Karpas-422 (cell line): ENCODE measurements around the gene CSTPP1. TPM values are rescaled to one million over a fixed set of nuclear protein-coding genes. Genes with fewer than 3 reads are reported as not detected.
"Not testable (repeated sequence)": the region's sequence is repeated elsewhere in the genome, so short reads cannot be mapped to it uniquely, and the experiment has no call there.

ENCODE experiments used
- DNase-seq: peaks from one replicate; pipeline ENCODE4 v3.0.0-alpha.2; 2015
- H2AFZ ChIP-seq: fragments of 200-600 bp; sonication (generic); 2 replicates; pipeline ENCODE4 v1.6.1; 2014; ENCODE audit warnings: antibody characterized with exemption, low read length, mixed read lengths
- H3K27ac ChIP-seq: fragments of 200-600 bp; sonication (generic); 2 replicates; pipeline ENCODE4 v1.5.1; 2014; ENCODE audit warnings: mild to moderate bottlenecking, low read length, moderate library complexity
- H3K27me3 ChIP-seq: fragments of 200-600 bp; sonication (generic); 2 replicates; pipeline ENCODE4 v1.6.1; 2014; ENCODE audit warnings: low read length, mixed read lengths
- H3K36me3 ChIP-seq: fragments of 200-600 bp; sonication (generic); 2 replicates; pipeline ENCODE4 v1.6.1; 2014; ENCODE audit warnings: low read length, mixed read lengths; ENCODE audit not compliant: insufficient read depth
- H3K4me1 ChIP-seq: fragments of 200-600 bp; sonication (generic); 2 replicates; pipeline ENCODE4 v1.6.1; 2014; ENCODE audit warnings: mild to moderate bottlenecking, low read length, mixed read lengths
- H3K4me2 ChIP-seq: fragments of 200-600 bp; sonication (generic); 2 replicates; pipeline ENCODE4 v1.6.1; 2014; ENCODE audit warnings: low read length, low read depth, mild to moderate bottlenecking; ENCODE audit not compliant: poor library complexity, severe bottlenecking
- H3K4me3 ChIP-seq: fragments of 200-600 bp; sonication (generic); 2 replicates; pipeline ENCODE4 v1.5.1; 2014; ENCODE audit warnings: mild to moderate bottlenecking, antibody characterized with exemption, low read length, mixed read lengths
- H3K79me2 ChIP-seq: fragments of 200-600 bp; sonication (generic); 2 replicates; pipeline ENCODE4 v1.6.1; 2014; ENCODE audit warnings: mild to moderate bottlenecking, low read length, mixed read lengths
- H3K9ac ChIP-seq: fragments of 200-600 bp; sonication (generic); 2 replicates; pipeline ENCODE4 v1.6.0; 2014; ENCODE audit warnings: low read length
- H3K9me2 ChIP-seq: fragments of 200-600 bp; sonication (generic), shearing (Covaris generic); replicated peaks from 2 replicates; pipeline ENCODE4 v1.6.0; 2014; ENCODE audit warnings: mild to moderate bottlenecking, low read length, moderate library complexity; ENCODE audit not compliant: insufficient read depth
- H3K9me3 ChIP-seq: fragments of 300-700, 200-600 bp; sonication (generic); 2 replicates; pipeline ENCODE4 v1.6.1; 2014; ENCODE audit warnings: low read length, mixed read lengths
- H4K20me1 ChIP-seq: fragments of 200-600 bp; sonication (generic); 2 replicates; pipeline ENCODE4 v1.6.1; 2014; ENCODE audit warnings: mild to moderate bottlenecking, antibody characterized with exemption, low read length, low read depth; ENCODE audit not compliant: insufficient read depth
- total RNA-seq: library from RNA; depleted of rRNA; stranded (reverse); fragments of >200 nt; shearing (Covaris generic); gene quantifications from 2 replicates; pipeline ENCODE4 v1.2.3, GENCODE V29; 2014; ENCODE audit warnings: low replicate concordance

CSTPP1 gene
- total RNA-seq, 1 experiment from 2014 or later: 78.4 TPM

DNA sequence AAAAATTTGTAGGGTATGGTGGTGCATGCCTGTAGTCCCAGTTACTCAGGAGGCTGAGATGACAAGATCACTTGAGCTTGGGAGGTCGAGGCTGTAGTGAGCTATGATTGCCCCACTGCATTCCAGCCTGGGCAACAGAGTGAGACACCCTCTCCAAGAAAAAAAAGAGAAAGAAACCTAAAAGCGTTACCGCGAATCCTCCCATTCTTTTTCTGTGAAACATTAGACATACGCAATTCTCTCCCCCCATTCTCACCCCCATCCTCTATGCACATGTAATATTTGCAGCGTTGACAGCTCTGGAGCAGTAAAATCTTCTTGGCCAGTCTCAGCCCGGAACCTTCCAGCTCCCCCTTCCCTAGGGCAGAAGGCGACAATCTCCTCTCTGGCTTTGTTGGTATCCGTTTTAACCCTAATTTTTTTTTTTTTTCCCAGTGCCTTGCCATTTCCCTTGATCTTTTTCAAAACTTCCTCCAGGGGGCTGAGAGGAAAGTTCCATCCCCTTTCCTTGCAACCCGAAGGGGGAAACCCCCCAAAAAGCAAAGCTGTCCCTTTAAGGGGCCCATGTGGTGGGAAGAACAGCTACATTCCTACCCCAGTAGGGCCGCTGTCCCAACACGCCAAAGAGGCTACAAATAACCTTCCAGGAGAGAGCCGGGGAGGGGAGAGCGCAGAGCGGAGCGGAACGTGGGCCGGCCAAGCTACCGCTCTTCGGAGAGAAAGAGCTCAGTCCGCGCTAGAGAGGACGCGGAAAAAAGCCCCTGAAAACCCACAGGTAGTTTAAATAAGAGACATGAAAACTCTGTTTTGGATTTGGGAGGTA is 20.1 kb upstream of the CSTPP1 start:
- no peak overlapping the region for H3K27ac ChIP-seq
- peaks cover 59% of the 10 kb centered on the region for H3K4me1 ChIP-seq
- peak overlapping the region; percentile 68 for H3K4me3 ChIP-seq
- peak overlapping the region; percentile 46; the same call in 1 of the 2 replicates for H2AFZ ChIP-seq
- no peaks in the 10 kb centered on the region for H3K36me3 ChIP-seq
- no peaks in the 10 kb centered on the region for H3K9me2 ChIP-seq
- no peaks in the 10 kb centered on the region for H3K27me3 ChIP-seq
- no peaks in the 10 kb centered on the region for H3K79me2 ChIP-seq
- no peak for DNase-seq
- H3K9ac ChIP-seq: peak overlapping the region; percentile 21; the same call in 1 of the 2 replicates
- H4K20me1 ChIP-seq: 0 out of 2 replicates have a peak, but pooled peaks cover 3% of the 10 kb centered on the region
- H3K9me3 ChIP-seq: no peaks in the 10 kb centered on the region
- peak overlapping the region; percentile 53 for H3K4me2 ChIP-seq

DNA sequence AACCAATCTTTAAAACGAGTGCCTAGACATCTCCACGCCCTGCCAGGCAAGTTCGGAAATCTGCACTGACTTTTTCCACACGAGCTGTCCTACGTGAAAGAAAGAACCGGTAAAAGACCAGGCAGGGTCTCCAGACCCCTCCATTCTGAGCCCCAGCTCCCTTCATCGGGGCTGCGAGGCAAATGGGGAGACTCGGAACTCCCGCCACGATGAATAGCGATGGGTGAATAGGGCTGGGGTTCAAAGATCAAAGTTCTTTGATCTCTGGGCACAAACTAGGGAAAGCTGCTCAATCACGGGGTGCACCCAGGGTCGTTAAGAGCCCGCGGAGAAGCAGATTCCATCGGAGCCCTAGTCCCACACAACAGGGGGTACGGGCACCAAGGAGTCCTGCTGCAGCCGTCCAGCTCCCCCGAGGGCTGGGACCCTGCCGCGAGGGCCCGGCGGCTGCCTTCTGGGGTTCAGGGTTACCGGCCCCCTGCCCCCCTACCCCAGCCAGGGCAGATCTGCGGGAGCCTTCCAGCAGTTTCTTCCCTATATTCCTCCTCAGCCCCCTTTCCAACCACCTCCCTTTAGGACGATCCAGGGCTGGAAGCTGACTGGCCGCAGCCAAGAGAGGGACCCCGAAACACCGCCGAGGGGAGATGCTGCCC is 19.3 kb upstream of the CSTPP1 start:
- peak overlapping the region; percentile 68 for H3K4me3 ChIP-seq
- peak overlapping the region; percentile 53 for H3K4me2 ChIP-seq
- DNase-seq: no peak
- no peaks in the 10 kb centered on the region for H3K27me3 ChIP-seq
- H2AFZ ChIP-seq: 0 out of 2 replicates have a peak overlapping the region, but pooled peaks have one; percentile 46
- H3K4me1 ChIP-seq: peaks cover 59% of the 10 kb centered on the region
- H3K9me2 ChIP-seq: no peaks in the 10 kb centered on the region
- H3K9ac ChIP-seq: peak overlapping the region; percentile 21; the same call in 1 of the 2 replicates
- no peaks in the 10 kb centered on the region for H3K9me3 ChIP-seq
- H3K36me3 ChIP-seq: no peaks in the 10 kb centered on the region
- H3K79me2 ChIP-seq: no peaks in the 10 kb centered on the region
- H4K20me1 ChIP-seq: 0 out of 2 replicates have a peak, but pooled peaks cover 3% of the 10 kb centered on the region
- no peak overlapping the region for H3K27ac ChIP-seq

DNA sequence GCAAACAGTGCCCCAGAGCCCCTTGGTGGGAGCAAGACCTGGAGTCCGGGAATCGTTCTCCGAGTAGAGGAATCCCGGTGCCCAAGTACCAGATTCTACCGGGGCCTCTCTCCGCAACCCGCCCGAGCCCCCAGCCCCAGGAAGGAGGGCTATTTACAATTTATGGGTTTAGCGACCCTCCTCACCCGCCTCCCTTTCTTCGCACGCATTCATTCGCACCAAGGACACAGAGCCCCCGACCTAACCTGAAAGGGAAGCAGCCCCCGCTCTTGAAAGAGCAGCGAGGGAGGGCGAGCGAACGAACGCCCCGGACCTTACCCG is 18.8 kb upstream of the CSTPP1 start:
- H3K4me1 ChIP-seq: peaks cover 57% of the 10 kb centered on the region
- DNase-seq: no peak
- no peaks in the 10 kb centered on the region for H3K36me3 ChIP-seq
- H3K9me3 ChIP-seq: no peaks in the 10 kb centered on the region
- no peaks in the 10 kb centered on the region for H3K79me2 ChIP-seq
- H3K4me3 ChIP-seq: peak overlapping the region; percentile 68
- 0 out of 2 replicates have a peak, but pooled peaks cover 3% of the 10 kb centered on the region for H4K20me1 ChIP-seq
- no peaks in the 10 kb centered on the region for H3K27me3 ChIP-seq
- H2AFZ ChIP-seq: no peak overlapping the region
- peak overlapping the region; percentile 45 for H3K9ac ChIP-seq
- no peaks in the 10 kb centered on the region for H3K9me2 ChIP-seq
- no peak overlapping the region for H3K27ac ChIP-seq
- peak overlapping the region; percentile 53 for H3K4me2 ChIP-seq

DNA sequence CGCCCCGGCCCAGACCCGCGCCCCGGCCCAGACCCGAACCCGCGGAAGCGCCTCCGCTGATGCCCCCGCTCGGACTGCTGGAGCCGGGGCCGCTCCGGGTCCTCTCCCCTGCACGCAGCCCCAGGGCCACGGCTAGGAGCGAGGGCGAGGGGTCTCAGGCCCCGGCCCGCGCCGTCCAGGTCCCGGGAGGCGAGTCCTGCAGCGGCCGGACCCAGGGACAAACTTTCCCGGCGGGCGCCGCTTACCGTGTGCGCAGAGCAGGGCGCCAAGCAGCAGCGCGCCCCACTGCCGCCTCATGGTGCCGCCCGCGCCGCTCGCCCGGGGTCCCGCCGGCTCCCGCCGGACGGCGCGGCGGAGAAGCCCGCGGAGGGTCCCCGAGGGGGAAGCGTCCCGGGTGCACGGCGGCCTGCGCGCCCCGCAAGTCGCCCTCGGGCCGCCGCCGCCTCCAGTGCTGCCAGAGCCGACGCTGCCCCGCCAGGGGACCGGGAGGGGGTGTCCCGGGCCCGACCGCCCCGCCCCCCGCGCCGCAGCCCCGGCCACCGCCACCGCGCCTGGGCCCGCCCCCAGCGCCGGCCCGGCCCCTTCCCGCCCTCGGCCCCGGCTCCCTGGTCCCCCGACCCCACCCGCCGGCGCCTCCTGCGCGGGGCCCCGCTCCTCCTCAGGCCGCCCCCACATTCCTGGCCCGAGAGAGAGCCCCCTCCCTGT is 18.3 kb upstream of the CSTPP1 start, which contains the start of gene LRP4:
TSS of gene LRP4 (minus strand) at position 468 of the 705 bp plus-strand sequence. CDS start at position 297, 171 bp downstream.
- no peaks in the 10 kb centered on the region for H3K79me2 ChIP-seq
- peaks cover 57% of the 10 kb centered on the region for H3K4me1 ChIP-seq
- peak within 1 kb of the TSS; percentile 83 for H2AFZ ChIP-seq
- DNase-seq: peak; percentile 70
- H3K9me3 ChIP-seq: no peaks in the 10 kb centered on the region
- H3K36me3 ChIP-seq: no peaks in the 10 kb centered on the region
- H3K27me3 ChIP-seq: no peaks in the 10 kb centered on the region
- H4K20me1 ChIP-seq: 0 out of 2 replicates have a peak, but pooled peaks cover 3% of the 10 kb centered on the region
- peak within 1 kb of the TSS; percentile 71 for H3K9ac ChIP-seq
- no peaks in the 10 kb centered on the region for H3K9me2 ChIP-seq
- H3K4me2 ChIP-seq: peak within 1 kb of the TSS; percentile 90
- H3K4me3 ChIP-seq: peak within 1 kb of the TSS; percentile 68
- peak within 1 kb of the TSS; percentile 63 for H3K27ac ChIP-seq

DNA sequence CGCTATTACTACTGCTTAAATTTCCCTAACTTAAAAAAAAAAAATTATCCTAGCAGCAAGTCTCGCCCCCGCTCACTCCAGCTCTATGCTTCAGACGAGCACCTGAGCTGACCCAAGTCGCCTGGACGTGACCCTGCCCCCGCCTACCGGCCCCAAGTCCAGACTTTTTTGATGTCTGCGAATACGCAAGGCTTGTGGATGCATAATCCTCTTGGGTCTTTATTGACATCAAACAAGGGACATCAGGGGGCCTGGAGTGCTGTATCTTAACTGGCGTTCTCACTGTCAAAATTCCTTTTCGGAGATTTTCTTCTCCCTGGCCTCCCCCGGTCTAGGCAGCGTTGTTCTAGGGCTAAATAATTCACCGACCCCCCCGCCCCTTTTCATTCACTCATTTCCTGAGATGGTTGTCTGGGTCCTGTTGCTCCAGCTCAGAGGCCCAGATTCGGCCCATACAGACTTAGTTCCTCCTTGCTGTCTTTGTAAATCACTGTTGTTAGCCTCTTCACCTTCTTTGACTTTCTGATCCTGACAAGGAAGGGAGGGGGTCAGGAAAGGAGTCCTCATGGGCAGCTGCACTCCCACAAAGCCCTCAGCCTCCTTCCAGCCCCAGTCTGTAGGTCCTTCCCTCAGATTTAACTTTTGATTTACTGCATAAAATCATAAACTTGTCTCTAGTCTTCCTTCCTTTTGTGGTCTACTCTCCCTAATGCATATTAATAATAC is 17.6 kb upstream of the CSTPP1 start:
- Histone ChIP-seq H3K36me3 (no peaks in the 10 kb centered on the region), H3K27me3 (no peaks in the 10 kb centered on the region), H3K4me3 (peak overlapping the region; percentile 68), H4K20me1 (0 out of 2 replicates have a peak, but pooled peaks cover 3% of the 10 kb centered on the region), H3K9ac (peak overlapping the region; percentile 71), H3K9me3 (no peaks in the 10 kb centered on the region), H2AFZ (peak overlapping the region; percentile 83), H3K4me1 (peaks cover 60% of the 10 kb centered on the region), H3K27ac (peak overlapping the region; percentile 63), H3K4me2 (peak overlapping the region; percentile 90), H3K79me2 (no peaks in the 10 kb centered on the region), H3K9me2 (no peaks in the 10 kb centered on the region)
- DNase-seq: peak; percentile 56

DNA sequence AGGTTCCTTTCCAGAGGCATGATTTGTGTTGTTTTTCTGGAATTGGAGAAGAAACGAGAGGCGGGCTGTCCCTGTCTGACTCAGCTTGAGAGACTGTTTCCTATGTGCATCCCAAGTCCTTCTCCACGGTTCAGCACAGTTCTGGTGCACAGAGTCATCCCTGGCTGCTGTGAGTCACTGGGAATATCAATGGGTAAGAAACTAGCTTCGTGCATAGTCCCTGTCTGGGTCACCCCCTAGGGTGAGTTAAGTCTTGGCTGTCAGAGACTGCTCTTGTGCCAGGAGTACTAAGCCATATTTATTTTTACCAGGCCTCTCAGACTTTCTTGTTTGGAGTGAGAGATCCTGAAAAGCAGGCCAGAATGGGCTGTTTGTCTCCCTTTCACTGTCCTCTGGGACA is 15.8 kb upstream of the CSTPP1 start:
- no peak overlapping the region for H3K27ac ChIP-seq
- no peaks in the 10 kb centered on the region for H4K20me1 ChIP-seq
- no peaks in the 10 kb centered on the region for H3K36me3 ChIP-seq
- H3K4me2 ChIP-seq: no peak overlapping the region
- no peak overlapping the region for H3K9ac ChIP-seq
- H3K4me1 ChIP-seq: peaks cover 49% of the 10 kb centered on the region
- no peaks in the 10 kb centered on the region for H3K9me3 ChIP-seq
- H2AFZ ChIP-seq: no peak overlapping the region
- no peak overlapping the region for H3K4me3 ChIP-seq
- no peak for DNase-seq
- no peaks in the 10 kb centered on the region for H3K27me3 ChIP-seq
- H3K9me2 ChIP-seq: no peaks in the 10 kb centered on the region
- H3K79me2 ChIP-seq: no peaks in the 10 kb centered on the region

DNA sequence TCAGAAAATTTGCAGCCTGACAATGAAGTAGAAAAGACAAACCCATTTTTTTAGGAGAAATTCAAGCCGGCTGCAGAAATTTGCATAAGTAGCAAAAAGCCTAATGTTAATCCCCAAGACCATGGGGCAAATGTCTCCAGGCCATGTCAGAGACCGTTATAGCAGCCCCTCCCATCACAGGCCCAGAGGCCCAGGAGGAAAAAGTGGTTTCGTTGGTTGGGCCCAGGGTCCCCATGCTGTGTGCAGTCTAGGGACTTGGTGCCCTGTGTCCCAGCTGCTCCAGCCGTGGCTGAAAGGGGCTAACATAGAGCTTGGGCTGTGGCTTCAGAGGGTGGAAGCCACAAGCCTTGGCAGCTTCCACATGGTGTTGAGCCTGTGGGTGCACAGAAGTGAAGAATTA is 8.6 kb upstream of the CSTPP1 start:
- not testable (repeated sequence) for H3K4me2 ChIP-seq, H3K27ac ChIP-seq, H3K79me2 ChIP-seq, H4K20me1 ChIP-seq, H3K4me3 ChIP-seq, H3K9me3 ChIP-seq, H3K9ac ChIP-seq, H2AFZ ChIP-seq, H3K36me3 ChIP-seq, H3K9me2 ChIP-seq, H3K27me3 ChIP-seq, DNase-seq
- H3K4me1 ChIP-seq: peaks cover 26% of the 10 kb centered on the region
